Measurements from ENCODE around the gene DNAJC5G.

DNA sequence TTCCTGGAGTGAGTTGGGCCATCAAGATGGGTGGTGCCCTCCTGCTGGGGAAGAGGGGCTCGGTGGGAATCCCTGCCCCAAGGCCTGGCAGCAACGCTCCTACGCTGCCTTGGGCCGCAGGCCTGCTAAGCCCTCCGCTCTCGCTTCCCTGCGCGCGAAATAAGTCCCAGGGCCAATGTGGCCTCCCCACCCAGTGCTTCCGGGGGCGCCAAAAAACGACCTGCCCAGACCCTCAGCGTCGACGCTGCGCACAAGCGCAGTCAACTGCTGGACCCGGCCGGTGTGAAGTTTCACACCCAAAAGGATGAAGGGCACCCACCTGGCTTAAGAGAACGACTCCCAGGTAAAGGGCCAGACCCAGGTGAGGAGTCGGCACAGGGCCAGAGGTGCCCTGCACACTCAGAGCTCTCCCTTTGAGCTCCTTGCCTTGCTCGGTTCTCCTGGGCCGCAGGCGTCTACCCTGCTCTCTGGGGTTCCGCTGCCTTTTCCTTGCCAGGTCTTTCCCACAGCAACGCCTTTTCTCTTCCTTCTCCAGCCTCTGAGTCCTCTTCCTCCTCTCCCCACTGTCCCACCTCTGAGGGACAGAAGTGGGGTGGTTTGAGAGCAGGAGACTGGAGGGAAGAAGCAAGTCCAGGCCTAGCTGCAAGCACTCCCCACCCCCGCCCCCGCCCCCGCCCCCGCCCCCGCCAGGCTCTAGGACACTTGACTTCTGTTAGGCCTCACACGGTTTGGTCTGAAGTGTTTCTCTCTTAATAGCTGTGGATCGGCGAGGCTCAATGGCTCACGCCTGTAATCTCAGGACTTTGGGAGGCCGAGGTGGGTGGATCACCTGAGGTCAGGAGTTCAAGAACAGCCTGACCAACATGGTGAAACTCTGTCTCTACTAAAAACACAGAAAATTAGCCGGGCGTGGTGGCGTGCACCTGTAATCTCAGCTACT lies at the start of gene DNAJC5G:
- TF ChIP-seq, protein P1, sequence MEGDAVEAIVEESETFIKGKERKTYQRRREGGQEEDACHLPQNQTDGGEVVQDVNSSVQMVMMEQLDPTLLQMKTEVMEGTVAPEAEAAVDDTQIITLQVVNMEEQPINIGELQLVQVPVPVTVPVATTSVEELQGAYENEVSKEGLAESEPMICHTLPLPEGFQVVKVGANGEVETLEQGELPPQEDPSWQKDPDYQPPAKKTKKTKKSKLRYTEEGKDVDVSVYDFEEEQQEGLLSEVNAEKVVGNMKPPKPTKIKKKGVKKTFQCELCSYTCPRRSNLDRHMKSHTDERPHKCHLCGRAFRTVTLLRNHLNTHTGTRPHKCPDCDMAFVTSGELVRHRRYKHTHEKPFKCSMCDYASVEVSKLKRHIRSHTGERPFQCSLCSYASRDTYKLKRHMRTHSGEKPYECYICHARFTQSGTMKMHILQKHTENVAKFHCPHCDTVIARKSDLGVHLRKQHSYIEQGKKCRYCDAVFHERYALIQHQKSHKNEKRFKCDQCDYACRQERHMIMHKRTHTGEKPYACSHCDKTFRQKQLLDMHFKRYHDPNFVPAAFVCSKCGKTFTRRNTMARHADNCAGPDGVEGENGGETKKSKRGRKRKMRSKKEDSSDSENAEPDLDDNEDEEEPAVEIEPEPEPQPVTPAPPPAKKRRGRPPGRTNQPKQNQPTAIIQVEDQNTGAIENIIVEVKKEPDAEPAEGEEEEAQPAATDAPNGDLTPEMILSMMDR (conservative IDR thresholded peaks at IDR 0.05) = no peak
- TF ChIP-seq ZFX (IDR thresholded peaks at IDR 0.05) = no peak
